IPS-18a (cell line): ENCODE measurements around the gene UPF1.

Source experiments
- H3K27ac ChIP-seq: one replicate; pipeline ENCODE4 v1.5.1; 2013; ENCODE audit warnings: low read length
- H3K27me3 ChIP-seq: one replicate; pipeline ENCODE4 v1.6.1; 2013; ENCODE audit warnings: mild to moderate bottlenecking, low read length; ENCODE audit not compliant: control insufficient read depth, insufficient read depth
- H3K36me3 ChIP-seq: one replicate; pipeline ENCODE4 v1.6.1; 2013; ENCODE audit warnings: low read depth, low read length; ENCODE audit not compliant: control insufficient read depth
- H3K4me1 ChIP-seq: one replicate; pipeline ENCODE4 v1.6.1; 2013; ENCODE audit warnings: low read depth, low read length; ENCODE audit not compliant: control insufficient read depth
- H3K4me3 ChIP-seq: one replicate; pipeline ENCODE4 v1.5.1; 2013; ENCODE audit warnings: low read length
- H3K9ac ChIP-seq: one replicate; pipeline ENCODE4 v1.6.1; 2013; ENCODE audit warnings: mild to moderate bottlenecking, low read length, moderate library complexity
- H3K9me3 ChIP-seq: one replicate; pipeline ENCODE4 v1.6.1; 2013; ENCODE audit warnings: low read depth, low read length; ENCODE audit not compliant: control insufficient read depth

The UPF1 gene

GRCh38 chr19:18870531-18871172, 38.9 kb downstream of the UPF1 start:
- Histone ChIP-seq H3K36me3 (peaks cover 14% of the 10 kb centered on the region), H3K4me3 (no peak overlapping the region), H3K27me3 (no peaks in the 10 kb centered on the region), H3K9me3 (no peaks in the 10 kb centered on the region), H3K9ac (no peak overlapping the region), H3K27ac (no peak overlapping the region), H3K4me1 (no peaks in the 10 kb centered on the region)

GRCh38 chr19:18871543-18871942, 39.8 kb downstream of the UPF1 start:
- H3K27ac ChIP-seq: no peak overlapping the region
- no peak overlapping the region for H3K9ac ChIP-seq

GRCh38 chr19:18875726-18876125, 44.0 kb downstream of the UPF1 start:
- no peaks in the 10 kb centered on the region for H3K9me3 ChIP-seq
- H3K9ac ChIP-seq: no peak overlapping the region
- no peak overlapping the region for H3K27ac ChIP-seq
- H3K4me1 ChIP-seq: no peaks in the 10 kb centered on the region
- H3K4me3 ChIP-seq: no peak overlapping the region
- H3K36me3 ChIP-seq: peaks cover 8% of the 10 kb centered on the region
- H3K27me3 ChIP-seq: no peaks in the 10 kb centered on the region

More at GRCh38 chr19:18871543-18871942, 39.8 kb downstream of the UPF1 start:
- Histone ChIP-seq H3K27me3 (no peaks in the 10 kb centered on the region), H3K4me1 (no peaks in the 10 kb centered on the region), H3K4me3 (no peak overlapping the region), H3K36me3 (peaks cover 9% of the 10 kb centered on the region), H3K9me3 (no peaks in the 10 kb centered on the region)

- no peaks in the 10 kb centered on the region for H3K9me3 ChIP-seq
- no peaks in the 10 kb centered on the region for H3K27me3 ChIP-seq
- no peak overlapping the region for H3K4me3 ChIP-seq
- no peak overlapping the region for H3K9ac ChIP-seq
- H3K4me1 ChIP-seq: no peaks in the 10 kb centered on the region
- peaks cover 13% of the 10 kb centered on the region for H3K36me3 ChIP-seq
- no peak overlapping the region for H3K27ac ChIP-seq
Measured at GRCh38 chr19:18876865-18877264, 45.1 kb downstream of the UPF1 start.

- no peak overlapping the region for H3K9ac ChIP-seq
- H3K9me3 ChIP-seq: no peaks in the 10 kb centered on the region
- no peak overlapping the region for H3K4me3 ChIP-seq
- H3K27me3 ChIP-seq: no peaks in the 10 kb centered on the region
- H3K27ac ChIP-seq: no peak overlapping the region
- H3K36me3 ChIP-seq: peaks cover 14% of the 10 kb centered on the region
- no peaks in the 10 kb centered on the region for H3K4me1 ChIP-seq
Measured at GRCh38 chr19:18878058-18878797, 46.5 kb downstream of the UPF1 start.

GRCh38 chr19:18878858-18879578, 47.3 kb downstream of the UPF1 start:
- no peak overlapping the region for H3K27ac ChIP-seq

GRCh38 chr19:18879579-18880373, 48.0 kb downstream of the UPF1 start:
- no peak overlapping the region for H3K4me3 ChIP-seq
- H3K36me3 ChIP-seq: peaks cover 14% of the 10 kb centered on the region
- no peaks in the 10 kb centered on the region for H3K9me3 ChIP-seq
- no peaks in the 10 kb centered on the region for H3K4me1 ChIP-seq
- no peak overlapping the region for H3K9ac ChIP-seq
- no peak overlapping the region for H3K27ac ChIP-seq
- no peaks in the 10 kb centered on the region for H3K27me3 ChIP-seq

More at GRCh38 chr19:18878858-18879578, 47.3 kb downstream of the UPF1 start:
- Histone ChIP-seq H3K27me3 (no peaks in the 10 kb centered on the region), H3K36me3 (peaks cover 14% of the 10 kb centered on the region), H3K4me3 (no peak overlapping the region), H3K9me3 (no peaks in the 10 kb centered on the region), H3K4me1 (no peaks in the 10 kb centered on the region), H3K9ac (no peak overlapping the region)

- H3K27me3 ChIP-seq: no peaks in the 10 kb centered on the region
- H3K4me1 ChIP-seq: no peaks in the 10 kb centered on the region
- H3K36me3 ChIP-seq: peaks cover 14% of the 10 kb centered on the region
- H3K27ac ChIP-seq: no peak overlapping the region
- H3K9ac ChIP-seq: no peak overlapping the region
- H3K4me3 ChIP-seq: no peak overlapping the region
- H3K9me3 ChIP-seq: no peaks in the 10 kb centered on the region
Measured at GRCh38 chr19:18881491-18881890, 49.7 kb downstream of the UPF1 start.

- no peaks in the 10 kb centered on the region for H3K27me3 ChIP-seq
- H3K4me1 ChIP-seq: no peaks in the 10 kb centered on the region
- H3K9me3 ChIP-seq: no peaks in the 10 kb centered on the region
- no peak overlapping the region for H3K27ac ChIP-seq
- no peak overlapping the region for H3K4me3 ChIP-seq
- H3K36me3 ChIP-seq: peaks cover 6% of the 10 kb centered on the region
- H3K9ac ChIP-seq: no peak overlapping the region
Measured at GRCh38 chr19:18883526-18884304, 52.0 kb downstream of the UPF1 start.

- no peak overlapping the region for H3K9ac ChIP-seq
- H3K27ac ChIP-seq: no peak overlapping the region
- no peaks in the 10 kb centered on the region for H3K9me3 ChIP-seq
- H3K27me3 ChIP-seq: no peaks in the 10 kb centered on the region
- no peaks in the 10 kb centered on the region for H3K4me1 ChIP-seq
- no peak overlapping the region for H3K4me3 ChIP-seq
- peaks cover under 1% of the 10 kb centered on the region for H3K36me3 ChIP-seq
Measured at GRCh38 chr19:18886972-18887371, 55.2 kb downstream of the UPF1 start.
